Adrenal gland (tissue), 5 donors: ENCODE results near the gene CNDP1.

Experiments used
- CTCF ChIP-seq, 6 experiments: fragments of 450-650 bp in 4 of 6; fragments of 200-600 bp in 2 of 6; sonication (generic) in 1 of 6; IDR thresholded peaks; 1 replicate in 5 of 6; 2 replicates in 1 of 6; pipeline versions ENCODE4 v1.5.1 to v1.8.0; 2016 to 2021; ENCODE audit warnings: antibody characterized with exemption in 6 of 6, mild to moderate bottlenecking in 2 of 6, moderate library complexity in 1 of 6
- POLR2A ChIP-seq, 2 donors: fragments of 450-650 bp; IDR thresholded peaks; one replicate each; pipeline ENCODE4 v1.6.1; 2017; ENCODE audit warnings: antibody characterized with exemption in 2 of 2, mild to moderate bottlenecking in 2 of 2, moderate library complexity in 1 of 2
- donor health status: DM: no; HTN: no; CAD: no.

GRCh38 chr18:74609535-74609934, 75.2 kb downstream of the CNDP1 start:
- no peak for TF ChIP-seq POLR2A (IDR thresholded peaks at IDR 0.05)
- no peak for TF ChIP-seq CTCF (IDR thresholded peaks at IDR 0.05)
